ENCODE data around the gene S100A9.

- TF ChIP-seq, protein P1, sequence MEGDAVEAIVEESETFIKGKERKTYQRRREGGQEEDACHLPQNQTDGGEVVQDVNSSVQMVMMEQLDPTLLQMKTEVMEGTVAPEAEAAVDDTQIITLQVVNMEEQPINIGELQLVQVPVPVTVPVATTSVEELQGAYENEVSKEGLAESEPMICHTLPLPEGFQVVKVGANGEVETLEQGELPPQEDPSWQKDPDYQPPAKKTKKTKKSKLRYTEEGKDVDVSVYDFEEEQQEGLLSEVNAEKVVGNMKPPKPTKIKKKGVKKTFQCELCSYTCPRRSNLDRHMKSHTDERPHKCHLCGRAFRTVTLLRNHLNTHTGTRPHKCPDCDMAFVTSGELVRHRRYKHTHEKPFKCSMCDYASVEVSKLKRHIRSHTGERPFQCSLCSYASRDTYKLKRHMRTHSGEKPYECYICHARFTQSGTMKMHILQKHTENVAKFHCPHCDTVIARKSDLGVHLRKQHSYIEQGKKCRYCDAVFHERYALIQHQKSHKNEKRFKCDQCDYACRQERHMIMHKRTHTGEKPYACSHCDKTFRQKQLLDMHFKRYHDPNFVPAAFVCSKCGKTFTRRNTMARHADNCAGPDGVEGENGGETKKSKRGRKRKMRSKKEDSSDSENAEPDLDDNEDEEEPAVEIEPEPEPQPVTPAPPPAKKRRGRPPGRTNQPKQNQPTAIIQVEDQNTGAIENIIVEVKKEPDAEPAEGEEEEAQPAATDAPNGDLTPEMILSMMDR (IDR thresholded peaks at IDR 0.05; ENCODE audit: low read depth, low read length, missing input control): no peak
- TF ChIP-seq YY1 (IDR thresholded peaks at IDR 0.05): peak; percentile 7
- no peak for TF ChIP-seq RXRA (IDR thresholded peaks at IDR 0.05)
- no peak for TF ChIP-seq HNF4A (conservative IDR thresholded peaks at IDR 0.05)
Measured at GRCh38 chr1:153357853-153358690, at the start of gene S100A9.
